ENCODE measurements around the gene C16orf92. TPM values are rescaled to one million over a fixed set of nuclear protein-coding genes. Genes with fewer than 3 reads are reported as not detected.
A peak's percentile ranks its signal among the peaks of the same experiment; 100 is the strongest.

The C16orf92 gene
- total and polyA plus RNA-seq, 2 of the 13 experiments (the other 11 are each of a cell fraction or from before 2014, with no cell fraction given), result not detected

GRCh38 chr16:30067584-30067916, 44.6 kb downstream of the C16orf92 start (continued):
- TF ChIP-seq, protein P1, sequence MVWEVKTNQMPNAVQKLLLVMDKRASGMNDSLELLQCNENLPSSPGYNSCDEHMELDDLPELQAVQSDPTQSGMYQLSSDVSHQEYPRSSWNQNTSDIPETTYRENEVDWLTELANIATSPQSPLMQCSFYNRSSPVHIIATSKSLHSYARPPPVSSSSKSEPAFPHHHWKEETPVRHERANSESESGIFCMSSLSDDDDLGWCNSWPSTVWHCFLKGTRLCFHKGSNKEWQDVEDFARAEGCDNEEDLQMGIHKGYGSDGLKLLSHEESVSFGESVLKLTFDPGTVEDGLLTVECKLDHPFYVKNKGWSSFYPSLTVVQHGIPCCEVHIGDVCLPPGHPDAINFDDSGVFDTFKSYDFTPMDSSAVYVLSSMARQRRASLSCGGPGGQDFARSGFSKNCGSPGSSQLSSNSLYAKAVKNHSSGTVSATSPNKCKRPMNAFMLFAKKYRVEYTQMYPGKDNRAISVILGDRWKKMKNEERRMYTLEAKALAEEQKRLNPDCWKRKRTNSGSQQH (CRISPR knock-in tag; IDR thresholded peaks at IDR 0.05; ENCODE audit: low read depth), result 0 out of 2 replicates have a peak, but pooled peaks have one; percentile 44
- TF ChIP-seq ZFP37 (CRISPR knock-in tag; IDR thresholded peaks at IDR 0.05; ENCODE audit: borderline replicate concordance), result no peak
- no peak for TF ChIP-seq NFE2 (CRISPR knock-in tag; IDR thresholded peaks at IDR 0.05)
- TF ChIP-seq SALL1 (CRISPR knock-in tag; IDR thresholded peaks at IDR 0.05), result no peak
- no peak for TF ChIP-seq ZNF326 (CRISPR knock-in tag; IDR thresholded peaks at IDR 0.05; ENCODE audit: borderline replicate concordance)
- TF ChIP-seq HOXD1 (CRISPR knock-in tag; IDR thresholded peaks at IDR 0.05), result no peak
- TF ChIP-seq RBFOX2 (IDR thresholded peaks at IDR 0.05; ENCODE audit: low read depth, low read length), result peak; percentile 66
- TF ChIP-seq ZXDC (CRISPR knock-in tag; IDR thresholded peaks at IDR 0.05), result no peak
- 0 out of 2 replicates have a peak, but pooled peaks have one; percentile 19 for TF ChIP-seq ZNF761 (CRISPR knock-in tag; conservative IDR thresholded peaks at IDR 0.05)
- TF ChIP-seq HNRNPL (IDR thresholded peaks at IDR 0.05; ENCODE audit: low read depth, low read length), result 0 out of 2 replicates have a peak, but pooled peaks have one; percentile 4
- TF ChIP-seq HNF1A (IDR thresholded peaks at IDR 0.05; ENCODE audit: low read depth), result no peak
- TF ChIP-seq HNF1A (CRISPR knock-in tag; IDR thresholded peaks at IDR 0.05; ENCODE audit: borderline replicate concordance), result 0 out of 2 replicates have a peak, but pooled peaks have one; percentile 5
- TF ChIP-seq SAFB2 (CRISPR knock-in tag; IDR thresholded peaks at IDR 0.05; ENCODE audit: borderline replicate concordance, low read depth), result 0 out of 2 replicates have a peak, but pooled peaks have one; percentile 34
- TF ChIP-seq, protein P2, sequence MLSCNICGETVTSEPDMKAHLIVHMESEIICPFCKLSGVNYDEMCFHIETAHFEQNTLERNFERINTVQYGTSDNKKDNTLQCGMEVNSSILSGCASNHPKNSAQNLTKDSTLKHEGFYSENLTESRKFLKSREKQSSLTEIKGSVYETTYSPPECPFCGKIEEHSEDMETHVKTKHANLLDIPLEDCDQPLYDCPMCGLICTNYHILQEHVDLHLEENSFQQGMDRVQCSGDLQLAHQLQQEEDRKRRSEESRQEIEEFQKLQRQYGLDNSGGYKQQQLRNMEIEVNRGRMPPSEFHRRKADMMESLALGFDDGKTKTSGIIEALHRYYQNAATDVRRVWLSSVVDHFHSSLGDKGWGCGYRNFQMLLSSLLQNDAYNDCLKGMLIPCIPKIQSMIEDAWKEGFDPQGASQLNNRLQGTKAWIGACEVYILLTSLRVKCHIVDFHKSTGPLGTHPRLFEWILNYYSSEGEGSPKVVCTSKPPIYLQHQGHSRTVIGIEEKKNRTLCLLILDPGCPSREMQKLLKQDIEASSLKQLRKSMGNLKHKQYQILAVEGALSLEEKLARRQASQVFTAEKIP (CRISPR knock-in tag; IDR thresholded peaks at IDR 0.05; ENCODE audit: borderline replicate concordance), result no peak
- no peak for TF ChIP-seq ZNF780A (CRISPR knock-in tag; IDR thresholded peaks at IDR 0.05)
- TF ChIP-seq ZNF605 (CRISPR knock-in tag; IDR thresholded peaks at IDR 0.05), result 0 out of 2 replicates have a peak, but pooled peaks have one; percentile 39
- no peak for TF ChIP-seq TERF1 (CRISPR knock-in tag; IDR thresholded peaks at IDR 0.05)
- TF ChIP-seq ZNF253 (CRISPR knock-in tag; IDR thresholded peaks at IDR 0.05; ENCODE audit: borderline replicate concordance), result no peak
